ENCODE measurements around the gene CLDN14. TPM values are rescaled to one million over a fixed set of nuclear protein-coding genes. Genes with fewer than 3 reads are reported as not detected.

CLDN14 gene
- polyA plus RNA-seq, 1 experiment = not detected

- no peak overlapping the region for H3K4me3 ChIP-seq (ENCODE audit: low read depth, low read length)
- POLR2A ChIA-PET = no interaction called here
- no peak for TF ChIP-seq CTCF (IDR thresholded peaks at IDR 0.05; ENCODE audit: insufficient read depth, low read depth, low read length)
- CTCF ChIA-PET = interaction anchor here (1.1 kb wide), 1 partner anchor 11 kb away, joined by 3 read pairs; no protein-coding TSS in a partner anchor
- peaks cover 10% of the 10 kb centered on the region for H3K27me3 ChIP-seq (ENCODE audit: control insufficient read depth, insufficient read depth, low read length)
- no peaks in the 10 kb centered on the region for H3K36me3 ChIP-seq (ENCODE audit: control insufficient read depth, insufficient read depth, low read length)
- no peak for DNase-seq (ENCODE audit: low read depth)
Observed at GRCh38 chr21:36522219-36522808, 42.4 kb upstream of the CLDN14 start.

GRCh38 chr21:36518883-36519492 lies 39.1 kb upstream of the CLDN14 start:
- no peak for DNase-seq (ENCODE audit: low read depth)
- no peaks in the 10 kb centered on the region for H3K36me3 ChIP-seq (ENCODE audit: control insufficient read depth, insufficient read depth, low read length)
- no peak overlapping the region for H3K4me3 ChIP-seq (ENCODE audit: low read depth, low read length)
- TF ChIP-seq CTCF (IDR thresholded peaks at IDR 0.05; ENCODE audit: insufficient read depth, low read depth, low read length) = no peak
- ChIA-PET CTCF (interaction anchor here (1.1 to 2.1 kb wide), 2 partner anchors 8 to 10 kb away, joined by 3 to 4 read pairs; no protein-coding TSS in a partner anchor), POLR2A (no interaction called here)
- H3K27me3 ChIP-seq (ENCODE audit: control insufficient read depth, insufficient read depth, low read length) = peaks cover 8% of the 10 kb centered on the region

GRCh38 chr21:36517366-36518075 lies 37.6 kb upstream of the CLDN14 start:
- no peak for DNase-seq (ENCODE audit: low read depth)
- no peak for TF ChIP-seq CTCF (IDR thresholded peaks at IDR 0.05; ENCODE audit: insufficient read depth, low read depth, low read length)
- H3K36me3 ChIP-seq (ENCODE audit: control insufficient read depth, insufficient read depth, low read length) = no peaks in the 10 kb centered on the region
- H3K4me3 ChIP-seq (ENCODE audit: low read depth, low read length) = no peak overlapping the region
- peaks cover 12% of the 10 kb centered on the region; the same call in 1 of the 2 replicates for H3K27me3 ChIP-seq (ENCODE audit: control insufficient read depth, insufficient read depth, low read length)
- ChIA-PET CTCF (interaction anchor here (1.1 to 2.1 kb wide), 3 partner anchors 9 to 19 kb away, joined by 3 to 5 read pairs (median 4); no protein-coding TSS in a partner anchor), POLR2A (no interaction called here)

GRCh38 chr21:36516281-36516680 lies 36.4 kb upstream of the CLDN14 start:
- no peak for DNase-seq (ENCODE audit: low read depth)
- Histone ChIP-seq H3K4me3 (ENCODE audit: low read depth, low read length) (no peak overlapping the region), H3K27me3 (ENCODE audit: control insufficient read depth, insufficient read depth, low read length) (peaks cover 15% of the 10 kb centered on the region), H3K36me3 (ENCODE audit: control insufficient read depth, insufficient read depth, low read length) (no peaks in the 10 kb centered on the region)
- POLR2A ChIA-PET = no interaction called here
- CTCF ChIA-PET = interaction anchor here (1.1 kb wide), 1 partner anchor 20 kb away, joined by 3 read pairs; no protein-coding TSS in a partner anchor
- TF ChIP-seq CTCF (IDR thresholded peaks at IDR 0.05; ENCODE audit: insufficient read depth, low read depth, low read length) = no peak

DNA sequence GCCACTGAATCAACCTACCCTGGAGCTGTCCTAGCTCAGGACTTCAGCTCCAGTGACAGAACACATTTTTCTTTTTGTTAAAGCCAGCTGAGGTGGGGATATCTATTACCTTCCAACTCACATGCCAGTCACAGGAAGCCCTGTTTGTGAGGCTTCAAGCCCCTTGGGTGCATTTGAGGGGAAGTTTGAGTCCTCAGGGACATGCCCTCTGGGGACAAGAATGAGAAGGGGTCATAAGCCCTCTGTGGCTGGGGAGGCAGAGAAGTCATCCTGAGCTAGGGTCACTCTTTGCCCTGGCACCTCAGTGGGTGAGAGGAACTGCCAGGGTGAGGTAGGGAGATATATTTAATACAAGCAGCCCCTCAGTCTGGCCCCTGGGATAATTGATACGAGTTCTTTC lies 33.5 kb upstream of the CLDN14 start:
- H3K27me3 ChIP-seq (ENCODE audit: control insufficient read depth, insufficient read depth, low read length) = peaks cover 19% of the 10 kb centered on the region
- TF ChIP-seq CTCF (IDR thresholded peaks at IDR 0.05; ENCODE audit: insufficient read depth, low read depth, low read length) = no peak
- no peak overlapping the region for H3K4me3 ChIP-seq (ENCODE audit: low read depth, low read length)
- ChIA-PET CTCF (interaction anchor here (0.6 to 1.7 kb wide), 4 partner anchors 8 to 426 kb away, joined by 3 to 6 read pairs (median 4); no protein-coding TSS in a partner anchor), POLR2A (no interaction called here)
- DNase-seq (ENCODE audit: low read depth) = no peak
- no peaks in the 10 kb centered on the region for H3K36me3 ChIP-seq (ENCODE audit: control insufficient read depth, insufficient read depth, low read length)
